NCI-H2171 (cell line): ENCODE measurements around the gene KRT80.

ENCODE experiments used
- DNase-seq: peaks from one replicate; lab custom pipeline; 2025; lab: John Stamatoyannopoulos, UW

KRT80 gene

GRCh38 chr12:52228931-52229330, 37.1 kb upstream of the KRT80 start:
- DNase-seq, result no peak

GRCh38 chr12:52228366-52228765, 36.6 kb upstream of the KRT80 start:
- no peak for DNase-seq

- no peak for DNase-seq
Measured at GRCh38 chr12:52227606-52228166, 35.9 kb upstream of the KRT80 start.

- DNase-seq, result no peak
Measured at GRCh38 chr12:52226446-52226845, 34.6 kb upstream of the KRT80 start.

DNA sequence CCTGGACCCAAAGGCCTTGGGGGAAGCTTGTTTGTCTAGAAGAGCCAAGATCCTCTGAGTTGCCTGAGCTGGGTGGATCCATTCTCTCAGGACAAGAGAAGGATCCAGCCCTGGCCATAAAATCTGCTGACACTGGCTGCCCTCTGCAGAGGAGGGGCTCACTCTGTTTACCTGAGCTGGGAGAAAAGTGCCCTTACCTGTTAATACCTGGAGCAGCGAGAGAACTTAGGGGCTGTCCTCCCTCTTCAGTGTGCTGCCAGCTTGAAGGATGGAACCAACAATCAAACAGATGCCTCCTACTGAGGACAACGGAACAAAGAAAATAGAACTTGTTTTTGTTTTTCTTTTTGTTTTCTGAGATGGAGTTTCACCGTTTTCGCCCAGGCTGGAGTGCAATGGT, 33.9 kb upstream of the KRT80 start:
- DNase-seq, result no peak

GRCh38 chr12:52224151-52224550, 32.3 kb upstream of the KRT80 start:
- DNase-seq, result no peak

DNA sequence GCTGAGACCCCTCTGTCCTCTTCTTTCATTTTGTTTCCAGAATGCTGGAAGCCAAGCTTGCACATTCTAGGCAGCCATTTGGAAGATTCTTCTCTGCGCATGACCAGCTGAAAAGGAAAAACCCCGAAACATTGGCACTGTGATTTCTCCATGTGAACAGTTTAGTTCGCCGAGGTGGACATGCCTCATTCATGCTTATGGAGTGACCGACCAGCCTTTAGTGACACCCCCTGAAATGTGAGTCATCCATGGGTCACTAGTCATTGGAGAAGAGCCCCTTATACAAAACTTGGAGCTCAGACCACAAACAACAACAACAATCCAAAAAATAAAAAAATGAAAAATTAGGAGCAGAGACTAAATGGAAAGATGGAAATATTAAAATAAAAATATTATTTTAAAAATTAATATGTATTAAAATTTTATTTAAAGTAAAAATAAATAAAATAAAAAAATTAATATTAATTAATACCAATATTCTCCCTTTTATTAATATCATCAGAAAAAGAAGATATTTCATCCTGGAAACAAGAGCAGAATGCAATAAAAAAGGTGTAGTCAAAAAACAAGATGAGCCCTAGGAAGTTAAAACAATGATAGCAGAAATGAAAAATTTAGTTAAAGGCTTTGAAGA, 31.7 kb upstream of the KRT80 start:
- no peak for DNase-seq

- DNase-seq, result no peak
Measured at GRCh38 chr12:52222692-52223091, 30.9 kb upstream of the KRT80 start.

GRCh38 chr12:52221912-52222457, 30.2 kb upstream of the KRT80 start:
- no peak for DNase-seq

GRCh38 chr12:52221070-52221781, 29.4 kb upstream of the KRT80 start:
- DNase-seq, result no peak

- no peak for DNase-seq
Measured at GRCh38 chr12:52220477-52220876, 28.7 kb upstream of the KRT80 start.

DNA sequence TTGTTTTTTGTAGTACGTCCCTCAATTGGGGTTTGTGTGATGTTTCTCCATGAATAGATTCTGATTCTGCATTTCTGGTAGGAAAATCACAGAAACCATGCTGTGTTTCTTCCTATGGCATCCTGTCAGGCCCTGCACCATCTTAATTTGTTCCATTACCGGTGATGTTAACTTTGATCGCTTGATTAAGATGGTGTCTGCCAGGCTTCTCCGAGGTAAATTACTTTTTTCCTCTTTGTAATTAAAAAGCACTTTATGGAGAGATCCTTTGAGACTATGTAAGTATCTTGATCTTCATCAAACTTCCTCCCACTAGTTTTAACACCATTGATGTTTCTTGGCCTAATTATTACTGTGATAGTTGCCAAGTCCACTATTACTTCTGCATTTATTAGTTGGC, 26.2 kb upstream of the KRT80 start:
- no peak for DNase-seq

DNA sequence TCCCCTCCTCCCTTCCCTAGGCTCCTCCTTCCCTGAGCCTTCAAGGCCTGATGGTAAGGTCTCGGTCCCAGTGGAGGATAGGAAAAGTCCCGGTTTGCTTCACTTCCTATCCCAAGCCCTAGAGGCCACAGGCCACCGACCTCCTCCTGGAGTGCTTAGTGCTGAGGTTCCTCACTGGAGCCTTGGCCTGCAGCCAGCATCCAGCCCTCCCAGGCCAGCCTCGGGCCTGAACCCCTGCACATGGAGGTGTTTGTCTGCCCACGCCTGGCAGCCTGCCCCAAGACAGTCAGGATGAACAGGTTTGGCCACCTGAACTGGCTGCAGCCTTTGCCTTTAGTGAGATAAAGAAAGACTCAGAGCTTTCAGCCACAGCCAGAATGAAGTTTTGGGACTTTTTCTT, 25.4 kb upstream of the KRT80 start:
- DNase-seq, result no peak

DNA sequence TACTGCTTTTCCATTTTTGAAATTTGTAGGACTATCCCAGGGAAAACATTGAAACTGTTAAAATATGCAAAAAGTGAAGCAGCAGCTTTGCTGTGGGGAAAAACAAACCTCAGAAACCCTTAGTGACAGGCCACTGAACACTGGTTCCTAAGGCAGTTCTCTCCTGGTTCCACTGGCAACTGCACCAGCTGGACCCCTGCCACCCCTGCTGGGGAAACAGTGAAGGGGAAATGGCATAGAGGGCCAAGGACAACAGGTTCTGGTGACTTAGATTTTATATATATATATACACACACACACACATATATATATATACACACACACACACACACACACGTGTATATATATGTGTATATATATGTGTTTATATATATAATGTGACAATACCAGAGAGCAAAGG, 25.0 kb upstream of the KRT80 start:
- DNase-seq, result no peak

DNA sequence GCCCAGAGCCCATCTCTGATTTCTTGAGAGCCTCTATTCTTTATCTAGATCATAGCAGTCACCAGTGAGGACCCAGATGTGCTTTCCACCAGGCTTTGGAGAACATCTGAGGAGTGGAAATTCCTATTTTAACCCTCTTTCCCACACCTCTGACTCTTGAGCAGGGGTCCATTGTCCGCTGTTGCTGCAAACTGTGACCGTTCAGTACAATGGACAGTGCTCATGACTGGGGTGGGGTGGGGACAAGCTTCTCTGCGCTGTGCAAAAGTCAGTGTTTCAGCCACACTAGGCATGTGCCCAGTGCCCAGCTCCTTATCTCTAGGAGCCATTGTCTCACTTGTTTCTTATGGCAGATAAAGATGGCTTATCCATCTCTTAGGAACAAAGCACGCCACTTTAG, 24.3 kb upstream of the KRT80 start:
- no peak for DNase-seq

DNA sequence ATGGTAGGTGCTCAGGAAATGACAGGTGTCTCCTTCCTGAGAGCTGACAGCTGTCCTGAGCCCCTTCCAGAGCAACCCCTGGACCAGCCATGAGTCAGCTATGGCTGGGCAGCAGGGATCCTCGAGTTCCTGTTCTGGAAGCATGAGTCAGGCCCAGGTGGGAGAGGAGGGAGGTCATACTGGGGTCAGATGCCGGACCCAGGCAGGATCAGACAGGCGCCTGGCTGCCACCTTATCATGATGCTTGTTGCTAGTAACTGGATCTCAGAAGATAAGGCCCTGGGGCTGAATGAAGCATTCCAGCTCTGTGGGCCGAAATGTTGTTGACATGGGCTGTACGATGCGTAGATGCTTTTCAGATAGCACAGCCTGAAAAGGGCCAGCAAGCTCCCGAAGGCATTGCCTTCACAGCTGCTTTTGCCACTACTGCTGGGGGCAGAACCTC, 23.8 kb upstream of the KRT80 start:
- no peak for DNase-seq

- no peak for DNase-seq
Measured at GRCh38 chr12:52214421-52214802, 22.6 kb upstream of the KRT80 start.

DNA sequence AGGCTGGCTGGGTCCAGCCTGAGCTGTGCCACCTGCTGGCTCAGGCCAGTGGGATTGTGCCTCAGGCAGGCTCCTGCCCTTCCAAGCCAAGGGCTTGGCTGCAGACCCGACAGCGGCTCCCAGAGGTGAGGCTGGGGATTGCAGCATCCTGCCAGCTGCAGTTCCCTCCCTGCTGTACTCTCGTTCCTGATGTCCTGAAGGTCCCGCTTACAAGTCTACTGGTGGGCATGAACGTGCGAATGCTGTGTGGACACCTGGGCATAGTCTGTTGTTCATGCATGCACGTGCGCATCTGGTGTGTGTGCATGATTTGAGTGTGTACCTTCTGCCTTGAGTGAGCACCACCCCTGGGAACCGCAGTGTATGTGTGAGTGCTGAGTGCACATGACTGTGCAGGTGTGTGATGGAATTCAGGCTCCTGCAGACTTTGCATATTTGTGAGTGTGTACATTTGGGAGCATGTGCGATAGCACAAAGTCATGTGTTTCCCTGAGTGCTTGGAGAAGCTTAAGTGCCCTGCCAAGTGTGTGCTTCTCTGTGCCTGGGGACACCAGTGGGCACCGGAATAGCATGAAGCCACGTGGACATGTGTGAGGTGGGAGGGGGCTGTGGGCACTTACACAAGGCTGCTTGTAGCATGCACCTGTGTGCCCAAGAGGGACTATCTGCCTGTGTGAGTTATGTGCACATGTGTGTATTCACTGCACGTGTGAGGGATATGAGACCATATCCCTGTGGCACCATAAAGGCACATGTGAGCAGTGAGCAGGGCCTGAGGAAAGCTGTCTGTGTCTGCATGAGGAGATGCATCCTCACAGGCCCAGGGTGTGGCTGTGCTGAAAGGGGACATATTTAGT, 22.0 kb upstream of the KRT80 start:
- no peak for DNase-seq

DNA sequence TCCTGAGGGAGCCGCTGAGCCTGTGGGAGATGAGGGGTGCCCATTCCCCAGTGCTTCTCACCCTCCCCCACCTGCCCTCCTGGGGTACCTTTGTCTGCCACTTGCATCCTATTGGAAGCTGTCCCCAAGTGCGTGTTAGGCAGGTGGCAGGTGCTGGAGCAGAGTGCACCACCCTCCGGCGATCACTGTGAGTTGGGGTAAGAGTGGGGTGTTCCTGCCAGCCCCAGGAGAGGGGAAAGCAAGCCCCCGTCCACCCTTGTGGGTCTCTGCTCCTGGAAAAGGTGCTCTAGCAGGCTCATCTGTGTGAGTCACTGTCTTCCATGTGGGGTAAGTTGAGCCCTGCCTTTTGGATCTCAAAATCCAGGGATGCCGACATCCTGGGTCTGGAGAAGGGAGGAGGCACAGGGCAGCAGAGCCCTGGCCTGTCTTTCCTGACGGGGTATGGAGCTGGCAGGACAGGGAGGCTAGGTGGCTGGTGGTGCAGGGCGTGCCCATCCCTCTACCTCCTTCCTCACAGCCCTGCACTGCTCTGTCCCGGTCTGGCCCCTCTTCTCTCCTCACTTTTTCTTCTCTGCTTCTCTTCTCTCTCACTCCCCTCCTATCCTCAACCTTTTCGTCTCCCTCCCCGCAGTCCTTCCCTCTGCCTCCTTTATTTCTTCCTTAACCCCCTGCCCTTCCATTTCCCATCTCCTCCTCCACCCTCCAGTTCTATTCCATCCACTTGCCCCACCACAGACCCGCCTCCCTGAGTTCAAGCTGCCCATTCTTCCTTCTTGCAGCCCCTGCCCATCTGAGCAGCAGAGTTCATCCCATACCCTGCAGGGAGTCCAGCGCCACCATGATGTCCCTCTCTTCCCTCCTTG, 21.1 kb upstream of the KRT80 start:
- DNase-seq, result no peak

- no peak for DNase-seq
Measured at GRCh38 chr12:52211716-52212585, 20.1 kb upstream of the KRT80 start.
